Panc1 (cell line): Measurements from ENCODE around the gene CEACAM18. TPM values are rescaled to one million over a fixed set of nuclear protein-coding genes. Genes with fewer than 3 reads are reported as not detected.

ENCODE experiments used
- ATAC-seq: fragments of 200-7000 bp; cut with Tn5 transposase; 2 replicates; pipeline ENCODE4 v1.9.1; 2020; ENCODE audit warnings: mild to moderate bottlenecking, moderate library complexity
- BruUV-seq: library from RNA; stranded (reverse); fragments of 400-500 nt; replicated peaks from 2 replicates; lab custom pipeline; 2021; lab: Mats Ljungman, UMichigan
- CTCF ChIA-PET: fragments of 300-600 bp; sonication (Branson Sonifier 250); formaldehyde crosslinking; loops from one replicate; lab custom pipeline; 2022; ENCODE audit warnings: antibody characterized with exemption; lab: Charles Lee
- POLR2A ChIA-PET: fragments of 300-600 bp; sonication (Branson Sonifier 250); formaldehyde crosslinking; loops from one replicate; lab custom pipeline; 2022; ENCODE audit warnings: antibody characterized with exemption; lab: Charles Lee
- DNase-seq: peaks from one replicate; pipeline ENCODE4 v3.0.0-alpha.2; 2010; ENCODE audit warnings: low read depth, low spot score
- H3K27ac ChIP-seq: 2 replicates; pipeline ENCODE4 v1.5.1; 2011; ENCODE audit warnings: mild to moderate bottlenecking, low read length, inconsistent platforms
- H3K27me3 ChIP-seq: fragments of 200-500 bp; sonication (Bioruptor generic); 2 replicates; pipeline ENCODE4 v1.6.0; 2014; ENCODE audit warnings: low read length, inconsistent platforms; ENCODE audit not compliant: control insufficient read depth, insufficient read depth
- H3K36me3 ChIP-seq: fragments of 200-500 bp; sonication (Bioruptor generic); 2 replicates; pipeline ENCODE4 v1.5.1; 2014; ENCODE audit warnings: inconsistent platforms, mild to moderate bottlenecking, low read length, moderate library complexity; ENCODE audit not compliant: control insufficient read depth, insufficient read depth
- H3K4me1 ChIP-seq: 2 replicates; pipeline ENCODE4 v1.5.1; 2011; ENCODE audit warnings: inconsistent platforms, mild to moderate bottlenecking, low read length, moderate library complexity; ENCODE audit not compliant: control insufficient read depth, insufficient read depth
- H3K4me3 ChIP-seq, 2 experiments: 2 replicates each; pipeline ENCODE4 v1.5.1; 2011 to 2012; ENCODE audit warnings: low read depth in 2 of 2, low read length in 2 of 2, mild to moderate bottlenecking in 2 of 2, inconsistent platforms in 1 of 2, moderate library complexity in 1 of 2
- H3K9me3 ChIP-seq: fragments of 200-500 bp; sonication (Bioruptor generic); 2 replicates; pipeline ENCODE4 v1.5.1; 2014; ENCODE audit warnings: low read depth, mild to moderate bottlenecking, inconsistent platforms, low read length, moderate library complexity; ENCODE audit not compliant: control insufficient read depth, insufficient read depth
- CTCF ChIP-seq: fragments of 450-650 bp; IDR thresholded peaks from 2 replicates; pipeline ENCODE4 v1.5.1; 2017; ENCODE audit warnings: mild to moderate bottlenecking
- POLR2AphosphoS5 ChIP-seq: IDR thresholded peaks from 2 replicates; pipeline ENCODE4 v1.6.1; 2012; ENCODE audit warnings: mild to moderate bottlenecking, low read depth, low read length, moderate library complexity
- REST ChIP-seq, 2 experiments: IDR thresholded peaks; 2 replicates each; pipeline ENCODE4 v1.6.1; 2011 to 2012; ENCODE audit warnings: low read depth in 2 of 2, control low read depth in 1 of 2, low read length in 1 of 2, mild to moderate bottlenecking in 1 of 2, moderate library complexity in 1 of 2; ENCODE audit not compliant: insufficient read depth in 1 of 2
- SIN3A ChIP-seq: IDR thresholded peaks from 2 replicates; pipeline ENCODE4 v1.6.1; 2012; ENCODE audit warnings: low read depth, mild to moderate bottlenecking, low read length, moderate library complexity, borderline replicate concordance; ENCODE audit not compliant: insufficient read depth
- TCF7L2 ChIP-seq: IDR thresholded peaks from 2 replicates; pipeline ENCODE4 v1.6.1; 2011; ENCODE audit warnings: mild to moderate bottlenecking, low read depth, low read length, inconsistent platforms
- in situ Hi-C: cut with HindIII; loops from 2 replicates; pipeline ENCODE4 v1.10.0; 2016; ENCODE audit warnings: low sequenced_read_pairs, low pct_unique_long_range_greater_than_20kb
- intact Hi-C: fragments of 100-400 bp; cut with micrococcal nuclease; formaldehyde crosslinking; loops from one replicate; pipeline ENCODE4 v1.10.0; 2022; ENCODE audit not compliant: unreplicated experiment
- total RNA-seq: library from RNA; stranded (reverse); gene quantifications from one replicate; pipeline ENCODE4 v1.2.1, GENCODE V29; 2021; ENCODE audit not compliant: unreplicated experiment

The CEACAM18 gene
- total RNA-seq, 1 experiment from 2014 or later: not detected

GRCh38 chr19:51503896-51504295, 25.6 kb downstream of the CEACAM18 start:
- DNase-seq: no peak
- ATAC-seq: no peak
- CTCF ChIA-PET: no interaction called here
- H3K4me1 ChIP-seq: no peaks in the 10 kb centered on the region
- H3K36me3 ChIP-seq: no peaks in the 10 kb centered on the region
- in situ Hi-C loops (no loop called here), intact Hi-C loops (no loop called here)
- no peak overlapping the region for H3K27ac ChIP-seq
- POLR2A ChIA-PET: no interaction called here
- H3K9me3 ChIP-seq: no peaks in the 10 kb centered on the region
- no TSS peak for BruUV-seq
- TF ChIP-seq CTCF: no peak
- TF ChIP-seq TCF7L2: no peak
- TF ChIP-seq POLR2AphosphoS5: no peak
- H3K4me3 ChIP-seq: no peak overlapping the region
- no peaks in the 10 kb centered on the region for H3K27me3 ChIP-seq

GRCh38 chr19:51505904-51506303, 27.6 kb downstream of the CEACAM18 start:
- CTCF ChIA-PET: interaction anchor here (0.5 to 0.6 kb wide), 2 partner anchors 154 to 1598 kb away, joined by 6 to 8 read pairs; no protein-coding TSS in a partner anchor
- Histone ChIP-seq H3K27ac (no peak overlapping the region), H3K36me3 (no peaks in the 10 kb centered on the region), H3K27me3 (no peaks in the 10 kb centered on the region), H3K4me1 (no peaks in the 10 kb centered on the region), H3K9me3 (no peaks in the 10 kb centered on the region), H3K4me3 (no peak overlapping the region)
- in situ Hi-C loops: no loop called here
- DNase-seq (no peak), ATAC-seq (no peak)
- no TSS peak for BruUV-seq
- TF ChIP-seq REST (IDR thresholded peaks at IDR 0.05; ENCODE audit: insufficient read depth in 1 of 2, low read depth in 2 of 2, low read length in 1 of 2) (no peak), CTCF (no peak)
- POLR2A ChIA-PET: no interaction called here
- intact Hi-C loops: no loop called here

GRCh38 chr19:51507192-51507591, 28.9 kb downstream of the CEACAM18 start:
- intact Hi-C loops: no loop called here
- Histone ChIP-seq H3K9me3 (no peaks in the 10 kb centered on the region), H3K36me3 (no peaks in the 10 kb centered on the region), H3K4me3 (no peak overlapping the region), H3K27me3 (no peaks in the 10 kb centered on the region; the same call in 1 of the 2 replicates), H3K4me1 (no peaks in the 10 kb centered on the region), H3K27ac (no peak overlapping the region)
- CTCF ChIA-PET: no interaction called here
- POLR2A ChIA-PET: no interaction called here
- ATAC-seq (no peak), DNase-seq (no peak)
- in situ Hi-C loops: no loop called here
- TF ChIP-seq TCF7L2 (no peak), CTCF (no peak), SIN3A (no peak)
- no TSS peak for BruUV-seq
